ENCODE results near the gene NMNAT2. TPM values are rescaled to one million over a fixed set of nuclear protein-coding genes. Genes with fewer than 3 reads are reported as not detected.

The NMNAT2 gene
- total and polyA plus RNA-seq, 7 donors, result 0.04 to 0.61 (median 0.38) TPM

DNA sequence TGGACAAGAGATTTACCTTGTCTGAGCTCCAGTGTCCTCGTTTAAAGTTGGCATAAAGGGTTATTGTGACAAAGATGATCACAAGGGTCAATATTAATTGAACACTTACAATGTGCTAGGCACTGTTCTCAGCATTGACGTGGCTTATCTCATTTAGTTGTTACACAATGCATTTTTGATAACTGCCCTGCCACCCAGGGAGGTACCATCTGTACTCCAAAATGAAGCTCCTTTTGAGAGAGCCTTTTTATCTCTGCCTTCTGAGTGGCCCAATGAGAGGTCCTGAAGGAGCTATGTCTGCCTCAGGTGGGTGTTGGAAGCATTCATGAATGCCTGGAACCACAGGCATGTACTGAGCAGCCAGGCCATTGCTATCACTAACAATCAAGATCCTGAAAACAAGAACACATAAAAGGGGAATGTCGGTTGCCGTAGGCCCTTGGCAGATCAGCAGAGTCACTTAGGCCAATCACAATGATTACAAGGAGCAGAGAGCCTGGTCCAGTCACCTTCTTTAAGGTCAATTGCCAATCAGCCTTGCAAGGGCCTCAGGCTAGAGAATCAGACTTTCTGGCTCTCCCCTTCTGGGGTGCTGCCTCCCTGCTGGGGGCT lies 78.5 kb downstream of the NMNAT2 start:
- Histone ChIP-seq H3K4me3 (no peak overlapping the region), H3K4me1 (no peaks in the 10 kb centered on the region), H3K27me3 (ENCODE audit: insufficient read depth in 3 of 3, low read length in 2 of 3) (no peaks in the 10 kb centered on the region), H3K36me3 (ENCODE audit: insufficient read depth in 1 of 2, low read depth in 1 of 2) (no peaks in the 10 kb centered on the region), H3K27ac (no peak overlapping the region), H3K9me3 (no peaks in the 10 kb centered on the region)
- TF ChIP-seq, protein P1, sequence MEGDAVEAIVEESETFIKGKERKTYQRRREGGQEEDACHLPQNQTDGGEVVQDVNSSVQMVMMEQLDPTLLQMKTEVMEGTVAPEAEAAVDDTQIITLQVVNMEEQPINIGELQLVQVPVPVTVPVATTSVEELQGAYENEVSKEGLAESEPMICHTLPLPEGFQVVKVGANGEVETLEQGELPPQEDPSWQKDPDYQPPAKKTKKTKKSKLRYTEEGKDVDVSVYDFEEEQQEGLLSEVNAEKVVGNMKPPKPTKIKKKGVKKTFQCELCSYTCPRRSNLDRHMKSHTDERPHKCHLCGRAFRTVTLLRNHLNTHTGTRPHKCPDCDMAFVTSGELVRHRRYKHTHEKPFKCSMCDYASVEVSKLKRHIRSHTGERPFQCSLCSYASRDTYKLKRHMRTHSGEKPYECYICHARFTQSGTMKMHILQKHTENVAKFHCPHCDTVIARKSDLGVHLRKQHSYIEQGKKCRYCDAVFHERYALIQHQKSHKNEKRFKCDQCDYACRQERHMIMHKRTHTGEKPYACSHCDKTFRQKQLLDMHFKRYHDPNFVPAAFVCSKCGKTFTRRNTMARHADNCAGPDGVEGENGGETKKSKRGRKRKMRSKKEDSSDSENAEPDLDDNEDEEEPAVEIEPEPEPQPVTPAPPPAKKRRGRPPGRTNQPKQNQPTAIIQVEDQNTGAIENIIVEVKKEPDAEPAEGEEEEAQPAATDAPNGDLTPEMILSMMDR (IDR thresholded peaks at IDR 0.05), result no peak
- no peak for DNase-seq
- intact Hi-C loops (cut with DNase I), result no loop called here
- WGBS, 3 donors, result 87 to 93% (median 88%) methylated on average over 4 of the region's 4 CpGs
- no peak for ATAC-seq

DNA sequence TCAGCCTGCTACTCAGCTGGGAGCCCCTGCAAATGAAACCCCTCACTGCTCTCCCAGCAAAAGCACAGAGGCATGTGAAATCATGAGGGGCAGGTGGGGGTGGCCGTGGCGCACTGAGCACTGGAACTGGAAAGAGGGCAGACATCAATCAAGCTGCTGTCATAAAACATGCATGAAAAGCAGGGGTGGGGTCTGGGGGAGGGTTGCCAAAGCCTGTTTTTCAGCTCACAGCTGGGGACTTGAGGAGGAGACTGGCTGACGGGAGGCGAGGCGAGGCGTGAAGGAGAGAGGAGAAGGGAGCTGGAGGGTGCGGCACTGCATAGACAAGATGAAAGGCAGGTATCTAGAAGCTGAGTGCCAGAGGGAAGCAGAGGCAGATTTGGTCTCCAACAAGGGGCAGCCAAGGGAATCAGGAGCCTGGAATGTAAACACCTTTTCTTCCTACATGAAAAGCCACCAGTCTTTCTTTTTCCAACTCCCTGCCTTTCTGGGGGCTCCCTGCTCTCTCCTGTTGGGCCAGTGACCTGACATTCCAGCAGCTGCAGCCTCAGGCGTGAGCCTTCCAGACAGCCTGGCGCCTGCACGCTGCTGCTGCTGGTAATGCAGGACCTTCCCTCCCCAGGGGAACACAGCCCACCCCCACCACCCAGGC lies 87.0 kb downstream of the NMNAT2 start:
- TF ChIP-seq, protein P1 (IDR thresholded peaks at IDR 0.05), result no peak
- ATAC-seq (no peak), DNase-seq (no peak)
- 34 to 43% (median 41%) methylated on average over 10 of the region's 10 CpGs for WGBS, 3 donors
- intact Hi-C loops (cut with DNase I), result no loop called here
- H3K9me3 ChIP-seq, result no peaks in the 10 kb centered on the region
- H3K4me1 ChIP-seq, result no peaks in the 10 kb centered on the region
- no peaks in the 10 kb centered on the region for H3K36me3 ChIP-seq (ENCODE audit: insufficient read depth in 1 of 2, low read depth in 1 of 2)
- no peak overlapping the region for H3K27ac ChIP-seq
- no peak overlapping the region for H3K4me3 ChIP-seq
- H3K27me3 ChIP-seq (ENCODE audit: insufficient read depth in 3 of 3, low read length in 2 of 3), result peaks cover 0 to 29% (median 2%) of the 10 kb centered on the region in 3 donors

DNA sequence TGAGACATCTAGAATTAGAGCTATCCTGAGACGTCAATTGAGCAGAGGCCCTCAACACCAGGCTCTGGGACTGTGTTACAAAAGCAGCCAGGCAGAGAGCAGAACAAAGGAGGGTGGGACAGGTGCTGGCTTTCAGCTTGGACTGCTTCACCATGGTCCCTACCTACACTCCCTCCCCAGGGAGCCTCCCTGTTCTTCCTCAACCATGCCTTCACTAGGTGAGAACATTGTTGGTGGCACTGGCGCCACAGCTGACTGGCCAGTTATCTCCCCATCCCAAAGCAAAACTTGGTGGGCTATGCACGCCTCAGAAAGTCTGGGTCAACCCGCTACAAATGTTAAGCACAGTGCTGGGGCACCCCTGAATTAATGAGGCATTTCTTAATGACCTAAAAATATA lies 87.8 kb downstream of the NMNAT2 start:
- no peaks in the 10 kb centered on the region for H3K36me3 ChIP-seq (ENCODE audit: insufficient read depth in 1 of 2, low read depth in 1 of 2)
- no peak for DNase-seq
- H3K4me1 ChIP-seq, result no peaks in the 10 kb centered on the region
- intact Hi-C loops (cut with DNase I), result no loop called here
- ATAC-seq, result no peak
- no peaks in the 10 kb centered on the region for H3K9me3 ChIP-seq
- no peak overlapping the region for H3K27ac ChIP-seq
- 77 to 92% (median 79%) methylated on average over 4 of the region's 4 CpGs for WGBS, 3 donors
- TF ChIP-seq, protein P1 (IDR thresholded peaks at IDR 0.05), result no peak
- H3K4me3 ChIP-seq, result no peak overlapping the region
- H3K27me3 ChIP-seq (ENCODE audit: insufficient read depth in 3 of 3, low read length in 2 of 3), result peaks cover 0 to 29% (median 2%) of the 10 kb centered on the region in 3 donors

DNA sequence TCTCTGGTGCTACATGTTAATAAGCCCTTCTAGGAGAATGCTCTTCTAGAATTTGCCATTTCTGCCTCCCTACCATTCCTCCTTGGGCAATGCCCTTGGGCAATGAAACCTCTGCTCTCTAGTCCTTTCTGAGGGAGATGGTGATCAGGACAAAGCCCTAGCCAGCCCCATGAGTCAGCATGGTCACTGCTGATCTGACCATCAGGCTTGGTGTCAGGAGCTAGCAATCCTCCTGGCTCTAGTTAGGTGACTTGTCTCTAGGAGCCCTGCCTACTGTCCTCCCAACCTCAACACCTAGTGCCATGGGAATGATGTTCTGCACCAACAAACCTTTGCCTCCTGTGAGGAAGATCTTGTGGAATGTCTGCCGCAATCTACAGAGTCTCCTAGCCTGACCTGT lies 89.8 kb downstream of the NMNAT2 start:
- Histone ChIP-seq H3K36me3 (ENCODE audit: insufficient read depth in 1 of 2, low read depth in 1 of 2) (no peaks in the 10 kb centered on the region), H3K27me3 (ENCODE audit: insufficient read depth in 3 of 3, low read length in 2 of 3) (peaks cover 0 to 29% (median 2%) of the 10 kb centered on the region in 3 donors), H3K4me1 (no peaks in the 10 kb centered on the region), H3K27ac (no peak overlapping the region), H3K9me3 (no peaks in the 10 kb centered on the region), H3K4me3 (no peak overlapping the region)
- TF ChIP-seq, protein P1 (IDR thresholded peaks at IDR 0.05), result no peak
- DNase-seq (no peak), ATAC-seq (no peak)
- intact Hi-C loops (cut with DNase I), result no loop called here
- 98 to 100% (median 100%) methylated on average over 1 of the region's 1 CpG for WGBS, 3 donors
